ENCODE data around the gene PAX5. TPM values are rescaled to one million over a fixed set of nuclear protein-coding genes. Genes with fewer than 3 reads are reported as not detected.

Gene PAX5
- total RNA-seq, 1 experiment from 2014 or later: 0.39 TPM

DNA sequence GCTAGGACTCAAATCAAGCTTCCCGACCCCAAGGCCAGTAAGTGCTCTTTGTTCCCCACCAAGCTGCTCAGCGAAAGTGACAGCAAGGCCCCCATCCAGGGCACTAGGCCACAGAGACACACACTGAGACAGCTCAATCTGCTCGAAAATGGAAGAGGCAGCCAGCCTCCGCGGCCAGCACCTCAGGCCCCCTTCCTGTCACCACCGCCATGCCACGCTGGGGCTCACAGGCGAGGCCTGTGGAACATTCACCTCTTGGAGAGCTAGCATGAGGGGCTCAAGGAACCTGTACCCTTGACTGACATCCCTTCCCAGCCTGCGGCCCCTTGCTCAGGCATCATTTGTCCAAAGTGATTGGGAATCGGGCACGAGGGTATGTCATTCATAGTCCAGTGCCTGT is 71.4 kb downstream of the PAX5 start:
- TF ChIP-seq CTCF (conservative IDR thresholded peaks at IDR 0.05): no peak
- no peak overlapping the region for H3K4me3 Mint-ChIP-seq
- Histone ChIP-seq H4K20me1 (ENCODE audit: control insufficient read depth, insufficient read depth, insufficient read length) (no peaks in the 10 kb centered on the region), H3K4me1 (ENCODE audit: insufficient read depth, low read length) (no peaks in the 10 kb centered on the region), H3T11ph (ENCODE audit: low read length) (no peak overlapping the region), H3K9me3 (ENCODE audit: control insufficient read depth, low read depth, low read length) (no peaks in the 10 kb centered on the region), H3K4ac (ENCODE audit: low read depth, low read length) (no peak overlapping the region), H4K91ac (ENCODE audit: insufficient read length, low read depth, low read length) (no peak overlapping the region), H4K5ac (ENCODE audit: insufficient read length, low read depth, low read length) (no peak overlapping the region), H2BK12ac (ENCODE audit: insufficient read length, low read depth, low read length) (no peak overlapping the region), H3K23me2 (ENCODE audit: insufficient read length, low read depth, low read length, poor library complexity, severe bottlenecking) (no peaks in the 10 kb centered on the region), H2BK15ac (ENCODE audit: low read depth, low read length) (no peak overlapping the region), H3K23ac (ENCODE audit: insufficient read length, low read depth, low read length) (no peak overlapping the region), H2AK5ac (ENCODE audit: insufficient read length, low read length) (no peak overlapping the region), H2BK20ac (ENCODE audit: low read depth, low read length, poor library complexity, severe bottlenecking) (no peak overlapping the region), H2BK5ac (ENCODE audit: insufficient read length, low read length) (no peak overlapping the region), H3K27ac (ENCODE audit: insufficient read length, low read depth, low read length) (no peak overlapping the region), H2BK120ac (ENCODE audit: low read depth, low read length, poor library complexity, severe bottlenecking) (no peak overlapping the region), H3K18ac (ENCODE audit: insufficient read length, low read depth, low read length) (no peak overlapping the region), H4K8ac (replicated peaks; ENCODE audit: insufficient read length, low read depth, low read length) (no peak overlapping the region), H3K27me3 (ENCODE audit: insufficient read depth, low read length) (no peaks in the 10 kb centered on the region), H3K4me2 (ENCODE audit: insufficient read depth, insufficient read length, low read length) (no peak overlapping the region), H3K56ac (ENCODE audit: insufficient read length, low read depth, low read length) (no peak overlapping the region), H3K79me2 (ENCODE audit: insufficient read depth, low read length) (no peaks in the 10 kb centered on the region), H3K79me1 (ENCODE audit: insufficient read depth, low read depth, low read length, poor library complexity, severe bottlenecking) (no peaks in the 10 kb centered on the region), H2AFZ (ENCODE audit: low read length) (no peak overlapping the region), H3K14ac (ENCODE audit: insufficient read depth, low read length) (no peak overlapping the region), H3K9ac (ENCODE audit: extremely low read depth, insufficient read length, low read length) (no peak overlapping the region)
- H3K27me3 Mint-ChIP-seq (ENCODE audit: low read depth): peaks cover 12% of the 10 kb centered on the region
- H3K27ac Mint-ChIP-seq: no peak overlapping the region
- H3K36me3 Mint-ChIP-seq (ENCODE audit: insufficient read depth in 1 of 3, low read depth in 3 of 3): no peaks in the 10 kb centered on the region
- H3K4me1 Mint-ChIP-seq: peaks cover 7 to 9% of the 10 kb centered on the region in 2 experiments; a peak in 2 of 4 replicates
- WGBS (ENCODE audit: extremely low coverage, insufficient read length, low lambda C conversion rate): no CpG with 5 or more reads among the region's 11 CpGs
- peak; percentile 25 for DNase-seq
- no peaks in the 10 kb centered on the region; a peak in 1 of 5 replicates for H3K9me3 Mint-ChIP-seq
